Gastroesophageal sphincter (tissue), 4 donors: ENCODE measurements around the gene E2F3. TPM values are rescaled to one million over a fixed set of nuclear protein-coding genes. Genes with fewer than 3 reads are reported as not detected.

Experiments
- ATAC-seq: fragments of 150-250 bp; one replicate; pipeline ENCODE4 v1.9.1; 2016; ENCODE audit warnings: mild to moderate bottlenecking, moderate library complexity
- H3K27ac ChIP-seq, 4 donors: fragments of 200-600 bp; sonication (generic) in 3 of 4; 1 replicate in 3 of 4; 2 replicates in 1 of 4; pipeline ENCODE4 v1.5.1; 2016 to 2019
- H3K27me3 ChIP-seq: fragments of 200-600 bp; sonication (generic); one replicate; pipeline ENCODE4 v1.5.1; 2019
- H3K36me3 ChIP-seq, 2 donors: fragments of 200-600 bp; sonication (generic); one replicate each; pipeline ENCODE4 v1.5.1; 2019; ENCODE audit warnings: control low read depth in 1 of 2
- H3K4me1 ChIP-seq, 3 donors: fragments of 200-600 bp; sonication (generic); 1 replicate in 2 of 3; 2 replicates in 1 of 3; pipeline ENCODE4 v1.5.1; 2016 to 2019; ENCODE audit warnings: control low read depth in 2 of 3
- H3K4me3 ChIP-seq, 2 donors: fragments of 200-600 bp; sonication (generic); one replicate each; pipeline ENCODE4 v1.5.1; 2019; ENCODE audit warnings: mild to moderate bottlenecking in 1 of 2, moderate library complexity in 1 of 2
- H3K9me3 ChIP-seq, 3 donors: fragments of 200-600 bp; sonication (generic); one replicate each; pipeline ENCODE4 v1.5.1; 2017 to 2019; ENCODE audit warnings: control low read depth in 2 of 3
- EP300 ChIP-seq: sonication (generic); formaldehyde crosslinking; IDR thresholded peaks from one replicate; pipeline ENCODE4 v1.6.1; 2017; ENCODE audit warnings: antibody characterized with exemption, mild to moderate bottlenecking
- POLR2A ChIP-seq, 2 donors: fragments of 450-650 bp; IDR thresholded peaks; one replicate each; pipeline ENCODE4 v1.6.1; 2017; ENCODE audit warnings: antibody characterized with exemption in 2 of 2, mild to moderate bottlenecking in 2 of 2, moderate library complexity in 1 of 2
- POLR2AphosphoS5 ChIP-seq: sonication (generic); formaldehyde crosslinking; IDR thresholded peaks from one replicate; pipeline ENCODE4 v1.6.1; 2017; ENCODE audit warnings: antibody characterized with exemption
- WGBS, 2 donors: methylation state at CpG; one replicate each; pipeline ENCODE4 v1.1.5; 2018; ENCODE audit warnings: low coverage in 1 of 2; 5-methylcytosine and 5-hydroxymethylcytosine counted together
- total RNA-seq, 4 donors: library from RNA; depleted of rRNA; stranded (reverse); fragments of >200 nt; gene quantifications; one replicate each; pipeline ENCODE4 v1.1.0, GENCODE V29; 2016
- TF ChIP-seq, protein P1 (sequence below), 4 experiments: fragments of 200-600 bp in 2 of 4; fragments of 450-650 bp in 2 of 4; sonication (generic) in 1 of 4; IDR thresholded peaks; one replicate each; pipeline ENCODE4 v1.5.1; 2017 to 2019; ENCODE audit warnings: antibody characterized with exemption in 4 of 4, mild to moderate bottlenecking in 2 of 4, moderate library complexity in 2 of 4

E2F3 gene
- total RNA-seq, 4 donors from 2014 or later, result 3.4 to 6.5 (median 5.2) TPM

DNA sequence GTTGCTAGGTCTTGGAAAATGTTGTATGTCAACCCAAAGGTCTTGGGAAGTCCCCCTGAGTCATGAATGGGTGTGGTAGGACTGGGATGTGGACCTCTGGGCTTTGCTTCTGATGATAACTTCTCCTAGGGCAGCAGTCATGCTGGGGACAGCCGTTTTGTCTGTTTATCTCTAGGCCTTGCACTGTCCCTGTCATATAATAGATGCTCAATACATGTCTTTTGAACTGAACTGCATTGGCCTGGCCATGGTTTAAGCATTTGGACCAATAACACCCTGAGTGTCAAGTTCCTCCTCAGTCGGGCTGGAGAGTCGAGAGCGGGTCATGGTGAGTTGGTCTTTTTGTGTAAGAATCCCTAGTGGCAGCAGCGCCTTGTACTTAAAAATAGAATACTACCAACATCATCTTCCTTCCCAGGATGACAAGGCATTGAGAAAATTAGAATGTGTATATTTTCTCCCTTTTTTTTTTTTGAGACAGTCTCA, 43.1 kb downstream of the E2F3 start:
- Histone ChIP-seq H3K36me3 (no peaks in the 10 kb centered on the region), H3K4me3 (no peak overlapping the region), H3K27me3 (no peaks in the 10 kb centered on the region), H3K9me3 (no peaks in the 10 kb centered on the region), H3K27ac (no peak overlapping the region), H3K4me1 (peaks cover 0 to 9% (median 0%) of the 10 kb centered on the region in 3 donors)
- no peak for TF ChIP-seq EP300
- no peak for TF ChIP-seq POLR2A (IDR thresholded peaks at IDR 0.05)
- no peak for TF ChIP-seq POLR2AphosphoS5
- TF ChIP-seq, protein P1, sequence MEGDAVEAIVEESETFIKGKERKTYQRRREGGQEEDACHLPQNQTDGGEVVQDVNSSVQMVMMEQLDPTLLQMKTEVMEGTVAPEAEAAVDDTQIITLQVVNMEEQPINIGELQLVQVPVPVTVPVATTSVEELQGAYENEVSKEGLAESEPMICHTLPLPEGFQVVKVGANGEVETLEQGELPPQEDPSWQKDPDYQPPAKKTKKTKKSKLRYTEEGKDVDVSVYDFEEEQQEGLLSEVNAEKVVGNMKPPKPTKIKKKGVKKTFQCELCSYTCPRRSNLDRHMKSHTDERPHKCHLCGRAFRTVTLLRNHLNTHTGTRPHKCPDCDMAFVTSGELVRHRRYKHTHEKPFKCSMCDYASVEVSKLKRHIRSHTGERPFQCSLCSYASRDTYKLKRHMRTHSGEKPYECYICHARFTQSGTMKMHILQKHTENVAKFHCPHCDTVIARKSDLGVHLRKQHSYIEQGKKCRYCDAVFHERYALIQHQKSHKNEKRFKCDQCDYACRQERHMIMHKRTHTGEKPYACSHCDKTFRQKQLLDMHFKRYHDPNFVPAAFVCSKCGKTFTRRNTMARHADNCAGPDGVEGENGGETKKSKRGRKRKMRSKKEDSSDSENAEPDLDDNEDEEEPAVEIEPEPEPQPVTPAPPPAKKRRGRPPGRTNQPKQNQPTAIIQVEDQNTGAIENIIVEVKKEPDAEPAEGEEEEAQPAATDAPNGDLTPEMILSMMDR (IDR thresholded peaks at IDR 0.05), result no peak
- ATAC-seq, result no peak
- 58 to 78% methylated on average over 3 to 4 of the region's 5 CpGs for WGBS, 2 donors

GRCh38 chr6:20447157-20447556, 45.5 kb downstream of the E2F3 start:
- no peak overlapping the region for H3K4me3 ChIP-seq
- no peaks in the 10 kb centered on the region for H3K36me3 ChIP-seq
- H3K27ac ChIP-seq, result no peak overlapping the region
- H3K9me3 ChIP-seq, result no peaks in the 10 kb centered on the region
- H3K4me1 ChIP-seq, result peaks cover 0 to 9% (median 0%) of the 10 kb centered on the region in 3 donors
- no peak for TF ChIP-seq POLR2A (IDR thresholded peaks at IDR 0.05)
- no peaks in the 10 kb centered on the region for H3K27me3 ChIP-seq
- no peak for ATAC-seq
- WGBS, 2 donors, result 42 to 60% methylated on average over 3 of the region's 3 CpGs

DNA sequence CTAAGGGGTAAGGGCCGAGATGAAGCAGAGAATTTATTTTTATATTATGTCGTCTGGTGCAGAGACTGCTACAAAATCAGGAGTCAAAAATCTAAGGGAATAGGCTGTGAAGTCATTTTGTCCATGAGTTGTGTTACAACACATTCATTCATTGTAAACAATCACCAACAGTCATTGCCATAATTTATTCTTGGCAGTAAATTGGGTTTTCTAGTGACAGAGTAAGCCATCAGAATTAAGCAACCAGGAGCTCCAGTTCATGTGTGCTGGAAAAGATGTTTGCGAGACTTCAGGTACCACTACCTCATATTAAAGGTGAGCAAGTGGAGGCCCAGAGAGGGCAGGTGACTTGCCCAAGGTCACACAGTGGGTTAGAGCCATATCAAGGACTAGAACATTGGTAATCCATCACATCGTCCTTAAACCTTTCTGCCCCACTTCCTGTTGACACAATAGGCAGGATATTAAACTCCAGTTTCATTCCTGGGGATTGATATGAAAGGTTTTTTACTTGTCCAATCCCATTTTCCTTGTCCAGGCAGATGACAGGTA, 46.0 kb downstream of the E2F3 start:
- H3K9me3 ChIP-seq, result no peaks in the 10 kb centered on the region
- TF ChIP-seq POLR2AphosphoS5, result no peak
- TF ChIP-seq, protein P1 (IDR thresholded peaks at IDR 0.05), result no peak
- TF ChIP-seq POLR2A (IDR thresholded peaks at IDR 0.05), result no peak
- no peak for TF ChIP-seq EP300
- H3K27ac ChIP-seq, result no peak overlapping the region
- peaks cover 0 to 9% (median 0%) of the 10 kb centered on the region in 3 donors for H3K4me1 ChIP-seq
- no peak for ATAC-seq
- H3K4me3 ChIP-seq, result no peak overlapping the region
- H3K36me3 ChIP-seq, result no peaks in the 10 kb centered on the region
- WGBS, 2 donors, result 55 to 64% methylated on average over 3 to 4 of the region's 4 CpGs
- H3K27me3 ChIP-seq, result no peaks in the 10 kb centered on the region

DNA sequence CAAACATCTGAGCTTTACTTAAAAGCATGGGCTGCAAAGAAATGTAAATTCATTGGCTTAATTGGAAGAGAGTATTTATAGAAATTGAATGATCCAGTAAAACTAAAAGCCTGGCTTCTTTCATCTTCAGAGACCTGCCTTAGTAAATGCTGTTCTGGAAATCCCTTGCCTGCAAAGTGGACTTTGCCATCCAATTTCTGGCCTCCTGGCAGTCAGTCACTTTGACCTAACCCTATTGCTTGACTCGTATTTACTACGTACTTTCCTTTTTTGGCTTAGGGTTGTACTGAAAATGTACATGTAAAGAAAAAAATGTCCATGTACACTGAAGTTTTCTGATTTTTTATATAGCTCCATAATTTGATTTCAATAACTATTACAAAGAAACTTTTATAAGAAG, 47.1 kb downstream of the E2F3 start:
- Histone ChIP-seq H3K27me3 (no peaks in the 10 kb centered on the region), H3K27ac (no peak overlapping the region), H3K4me3 (no peak overlapping the region), H3K4me1 (peaks cover 0 to 9% (median 0%) of the 10 kb centered on the region in 3 donors), H3K36me3 (no peaks in the 10 kb centered on the region), H3K9me3 (no peaks in the 10 kb centered on the region)
- WGBS, 2 donors, result 77 to 94% methylated on average over 2 of the region's 2 CpGs
- ATAC-seq, result no peak
- TF ChIP-seq EP300, result no peak
- TF ChIP-seq POLR2A (IDR thresholded peaks at IDR 0.05), result no peak
- TF ChIP-seq POLR2AphosphoS5, result no peak
- TF ChIP-seq, protein P1 (IDR thresholded peaks at IDR 0.05), result no peak

DNA sequence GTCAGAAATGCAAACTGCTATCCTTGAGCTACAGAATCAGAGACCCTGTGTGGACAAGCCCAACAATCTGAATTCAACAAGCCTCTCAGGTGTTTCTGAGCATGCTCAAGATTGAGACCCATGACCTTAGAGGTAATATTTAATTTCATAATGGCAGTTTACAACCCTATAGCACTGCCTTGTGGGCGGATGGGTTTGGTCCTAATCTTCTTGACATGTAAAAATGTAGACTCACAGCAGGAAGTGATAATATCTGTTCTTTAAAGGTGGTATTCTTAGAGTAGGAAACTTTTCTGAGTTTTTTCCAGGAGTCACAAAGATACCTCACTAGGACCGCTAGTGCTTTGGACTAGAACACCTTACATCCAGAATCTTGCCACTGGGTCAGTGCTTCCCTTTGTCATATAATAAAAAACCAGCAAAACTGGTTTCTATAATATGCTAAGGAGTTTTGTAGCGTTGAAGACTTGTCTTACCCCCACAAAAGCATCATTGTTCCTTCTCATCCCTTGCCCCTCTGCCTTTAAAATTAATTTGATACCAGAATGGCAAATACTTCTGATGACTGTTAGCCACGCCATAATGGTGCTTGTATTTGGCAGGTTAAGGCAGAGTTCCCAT, 52.6 kb downstream of the E2F3 start:
- WGBS, 2 donors, result 83 to 86% methylated on average over 3 to 4 of the region's 4 CpGs
- no peaks in the 10 kb centered on the region for H3K27me3 ChIP-seq
- no peaks in the 10 kb centered on the region for H3K9me3 ChIP-seq
- no peak overlapping the region for H3K27ac ChIP-seq
- H3K4me3 ChIP-seq, result no peak overlapping the region
- TF ChIP-seq POLR2A (IDR thresholded peaks at IDR 0.05) (no peak), POLR2AphosphoS5 (no peak), EP300 (no peak)
- TF ChIP-seq, protein P1 (IDR thresholded peaks at IDR 0.05), result no peak
- H3K4me1 ChIP-seq, result peaks cover 0 to 3% (median 0%) of the 10 kb centered on the region in 3 donors
- peaks cover 0 to 3% of the 10 kb centered on the region in 2 donors for H3K36me3 ChIP-seq
- ATAC-seq, result no peak
